GM23338 (cell line): ENCODE measurements around the gene GSG1L. TPM values are rescaled to one million over a fixed set of nuclear protein-coding genes. Genes with fewer than 3 reads are reported as not detected.

Source experiments
- ATAC-seq: fragments of 200-7000 bp; cut with Tn5 transposase; 3 replicates; pipeline ENCODE4 v1.9.1; 2020
- DNase-seq: peaks from one replicate; pipeline ENCODE4 v3.0.0-alpha.2; 2015; ENCODE audit warnings: low spot score
- H2AFZ ChIP-seq: fragments of 200-600 bp; sonication (generic); 2 replicates; pipeline ENCODE4 v1.8.0; 2016; ENCODE audit warnings: antibody characterized with exemption, mild to moderate bottlenecking, moderate library complexity
- H3F3A ChIP-seq: fragments of 200-600 bp; sonication (generic); replicated peaks from 2 replicates; pipeline ENCODE4 v1.8.0; 2017; ENCODE audit warnings: antibody characterized with exemption, mixed run types, low read depth
- H3K27ac ChIP-seq: fragments of 200-600 bp; sonication (generic); 2 replicates; pipeline ENCODE4 v1.6.1; 2016; ENCODE audit warnings: low read depth
- H3K27me3 ChIP-seq: fragments of 200-600 bp; sonication (generic); 2 replicates; pipeline ENCODE4 v1.8.0; 2016; ENCODE audit warnings: mild to moderate bottlenecking, mixed run types, moderate library complexity; ENCODE audit not compliant: insufficient read depth
- H3K36me3 ChIP-seq: fragments of 200-600 bp; sonication (generic); 2 replicates; pipeline ENCODE4 v1.8.0; 2016; ENCODE audit warnings: mild to moderate bottlenecking; ENCODE audit not compliant: insufficient read depth
- H3K4me1 ChIP-seq: fragments of 200-600 bp; sonication (generic); 2 replicates; pipeline ENCODE4 v1.8.0; 2016; ENCODE audit warnings: mild to moderate bottlenecking, moderate library complexity; ENCODE audit not compliant: insufficient read depth
- H3K4me2 ChIP-seq: fragments of 200-600 bp; sonication (generic); 2 replicates; pipeline ENCODE4 v1.7.1; 2017; ENCODE audit warnings: mixed run types
- H3K4me3 ChIP-seq: fragments of 200-600 bp; sonication (generic); 2 replicates; pipeline ENCODE4 v1.6.1; 2016; ENCODE audit warnings: mixed run types
- H3K79me2 ChIP-seq: fragments of 200-600 bp; sonication (generic); replicated peaks from 2 replicates; pipeline ENCODE4 v1.8.0; 2017; ENCODE audit warnings: mild to moderate bottlenecking; ENCODE audit not compliant: insufficient read depth
- H3K9me2 ChIP-seq: fragments of 200-600 bp; sonication (generic); 2 replicates; pipeline ENCODE4 v1.8.0; 2017; ENCODE audit not compliant: insufficient read depth
- H4K20me1 ChIP-seq: fragments of 200-600 bp; sonication (generic); replicated peaks from 2 replicates; pipeline ENCODE4 v1.8.0; 2017; ENCODE audit warnings: mild to moderate bottlenecking; ENCODE audit not compliant: insufficient read depth
- H3K27ac Mint-ChIP-seq: 2 replicates; pipeline ENCODE4 v1.8.0; 2020; ENCODE audit warnings: inconsistent platforms, mild to moderate bottlenecking, moderate library complexity, mixed read lengths
- H3K27me3 Mint-ChIP-seq: 3 replicates; pipeline ENCODE4 v1.8.0; 2022; ENCODE audit warnings: low read depth, mild to moderate bottlenecking, moderate library complexity, mixed read lengths, inconsistent platforms; ENCODE audit not compliant: insufficient read depth, poor library complexity
- H3K36me3 Mint-ChIP-seq: 3 replicates; pipeline ENCODE4 v1.8.0; 2021; ENCODE audit warnings: low read depth, mild to moderate bottlenecking, inconsistent platforms, moderate library complexity, mixed read lengths
- H3K4me1 Mint-ChIP-seq: 3 replicates; pipeline ENCODE4 v1.8.0; 2020; ENCODE audit warnings: mild to moderate bottlenecking, inconsistent platforms, mixed read lengths
- H3K4me3 Mint-ChIP-seq: 3 replicates; pipeline ENCODE4 v1.8.0; 2021; ENCODE audit warnings: moderate library complexity, mild to moderate bottlenecking, inconsistent platforms, mixed read lengths
- H3K9me3 Mint-ChIP-seq: 3 replicates; pipeline ENCODE4 v1.8.0; 2020; ENCODE audit warnings: moderate library complexity, mild to moderate bottlenecking, inconsistent platforms, mixed read lengths
- CREB1 ChIP-seq: fragments of 250-450 bp; sonication (Bioruptor Pico); IDR thresholded peaks from 2 replicates; pipeline ENCODE4 v1.5.0; 2020; ENCODE audit warnings: low read depth, mild to moderate bottlenecking, moderate library complexity
- EZH2 ChIP-seq: fragments of 200-600 bp; sonication (generic); IDR thresholded peaks from one replicate; pipeline ENCODE4 v1.8.0; 2017; ENCODE audit warnings: antibody characterized with exemption, mild to moderate bottlenecking, low read depth; ENCODE audit not compliant: unreplicated experiment
- EZH2phosphoT487 ChIP-seq: fragments of 200-600 bp; sonication (generic); IDR thresholded peaks from one replicate; pipeline ENCODE4 v1.8.1; 2018; ENCODE audit warnings: antibody characterized with exemption; ENCODE audit not compliant: unreplicated experiment
- JUNB ChIP-seq: IDR thresholded peaks from one replicate; pipeline ENCODE4 v1.6.1; 2016; ENCODE audit warnings: antibody characterized with exemption; ENCODE audit not compliant: unreplicated experiment
- NANOG ChIP-seq: IDR thresholded peaks from 2 replicates; pipeline ENCODE4 v1.6.1; 2016; ENCODE audit warnings: antibody characterized with exemption, borderline replicate concordance
- POLR2AphosphoS5 ChIP-seq: IDR thresholded peaks from 2 replicates; pipeline ENCODE4 v1.6.1; 2016; ENCODE audit warnings: antibody characterized with exemption, low read depth
- ZNF114 ChIP-seq: fragments of 250-450 bp; sonication (Bioruptor Pico); IDR thresholded peaks from 2 replicates; pipeline ENCODE4 v1.5.0; 2020; ENCODE audit warnings: mild to moderate bottlenecking, moderate library complexity
- ZNF331 ChIP-seq: fragments of 250-450 bp; sonication (Bioruptor Pico); IDR thresholded peaks from 2 replicates; pipeline ENCODE4 v1.5.0; 2020; ENCODE audit warnings: low read depth, mild to moderate bottlenecking, moderate library complexity
- ZNF462 ChIP-seq: fragments of 250-450 bp; sonication (Bioruptor Pico); IDR thresholded peaks from 2 replicates; pipeline ENCODE4 v1.5.0; 2020; ENCODE audit warnings: mild to moderate bottlenecking, moderate library complexity
- polyA plus RNA-seq: library from polyadenylated mRNA; unstranded; fragments of >200 nt; fragmentation: Nextera tagmentation; extraction: Ambion mirVana; gene quantifications from 2 replicates; pipeline ENCODE4 v1.2.1, GENCODE V29; 2016
- total RNA-seq: library from RNA; depleted of rRNA; stranded (reverse); fragments of >200 nt; shearing (Covaris generic); gene quantifications from 2 replicates; pipeline ENCODE4 v1.2.3, GENCODE V29; 2014
- TF ChIP-seq, protein P1 (sequence below), 2 experiments: fragments of 200-600 bp in 1 of 2; sonication (generic) in 1 of 2; conservative IDR thresholded peaks; 2 replicates each; pipeline versions ENCODE4 v1.5.1 to v1.6.1; 2016 to 2017; ENCODE audit warnings: antibody characterized with exemption in 2 of 2, low read depth in 2 of 2, mild to moderate bottlenecking in 2 of 2, moderate library complexity in 1 of 2

GSG1L gene
- total and polyA plus RNA-seq, 2 experiments from 2014 or later: 0.36 to 0.63 TPM

- Histone ChIP-seq H3K27me3 (no peaks in the 10 kb centered on the region), H2AFZ (peak overlapping the region; percentile 93), H3K4me2 (peak overlapping the region; percentile 57; the same call in 1 of the 2 replicates), H4K20me1 (no peaks in the 10 kb centered on the region), H3K4me3 (no peak overlapping the region), H3K79me2 (no peaks in the 10 kb centered on the region), H3K9me2 (no peaks in the 10 kb centered on the region), H3K27ac (no peak overlapping the region), H3K36me3 (no peaks in the 10 kb centered on the region), H3K4me1 (peaks cover 3% of the 10 kb centered on the region; the same call in 1 of the 2 replicates), H3F3A (no peaks in the 10 kb centered on the region)
- Mint-ChIP-seq H3K27me3 (peaks cover 13% of the 10 kb centered on the region), H3K4me3 (no peak overlapping the region; the same call in 2 of the 3 replicates), H3K36me3 (no peaks in the 10 kb centered on the region), H3K27ac (no peak overlapping the region), H3K4me1 (peaks cover 11% of the 10 kb centered on the region), H3K9me3 (no peaks in the 10 kb centered on the region; the same call in 2 of the 3 replicates)
- peak; percentile 22 for DNase-seq
- peak; percentile 30; the same call in 2 of the 3 replicates for ATAC-seq
- no peak for TF ChIP-seq JUNB
- TF ChIP-seq CREB1 (CRISPR knock-in tag): no peak
- no peak for TF ChIP-seq EZH2
- no peak for TF ChIP-seq NANOG
- TF ChIP-seq POLR2AphosphoS5: no peak
- TF ChIP-seq ZNF114: no peak
- TF ChIP-seq ZNF331 (CRISPR knock-in tag): no peak
Observed at GRCh38 chr16:27803775-27804549, 259.6 kb downstream of the GSG1L start.

DNA sequence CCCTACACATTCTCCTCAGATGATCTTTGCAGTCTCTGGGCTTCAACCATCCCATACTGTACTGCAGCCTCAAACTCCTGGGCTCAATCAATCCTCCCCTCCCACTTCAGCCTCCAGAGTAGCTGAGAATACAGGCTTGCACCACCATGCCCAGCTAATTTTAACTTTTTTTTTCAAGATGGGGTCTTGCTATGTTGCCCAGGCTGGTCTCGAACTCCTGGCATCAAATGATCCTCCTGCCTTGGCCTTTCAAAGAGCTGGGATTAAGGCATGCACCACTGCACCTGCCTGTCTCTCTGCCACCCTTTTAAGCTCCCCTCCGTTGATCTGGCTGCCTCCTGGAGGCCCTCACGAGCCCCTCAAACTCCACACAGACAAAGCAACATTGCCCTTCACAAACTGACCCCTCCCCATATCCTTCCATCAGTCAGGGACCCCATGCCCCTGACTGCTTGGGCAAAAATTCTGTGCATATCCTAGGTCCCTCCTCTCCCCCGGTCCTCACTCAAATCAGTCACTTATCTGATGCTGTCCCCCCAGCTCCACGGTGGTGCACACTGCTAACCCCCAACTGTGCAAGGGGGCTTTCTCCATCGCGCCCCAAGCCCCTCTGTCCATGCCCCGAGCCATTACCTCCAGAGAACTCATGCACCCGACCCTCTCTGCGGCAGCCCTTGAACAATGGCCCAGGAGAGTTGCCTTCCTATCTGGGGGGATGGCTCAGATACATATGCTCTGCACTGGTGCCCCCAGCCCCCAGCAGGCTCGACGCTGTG lies 260.7 kb downstream of the GSG1L start:
- H3K4me3 Mint-ChIP-seq: no peak overlapping the region
- H3K9me3 Mint-ChIP-seq: no peaks in the 10 kb centered on the region; the same call in 2 of the 3 replicates
- H3K4me1 Mint-ChIP-seq: peaks cover 11% of the 10 kb centered on the region
- no peaks in the 10 kb centered on the region for H3K9me2 ChIP-seq
- no peak overlapping the region for H2AFZ ChIP-seq
- peaks cover 9% of the 10 kb centered on the region for H3K27me3 Mint-ChIP-seq
- H3K4me1 ChIP-seq: peaks cover 3% of the 10 kb centered on the region; the same call in 1 of the 2 replicates
- H3K79me2 ChIP-seq: no peaks in the 10 kb centered on the region
- H3K4me3 ChIP-seq: no peak overlapping the region
- H3K36me3 ChIP-seq: no peaks in the 10 kb centered on the region
- H3K27me3 ChIP-seq: no peaks in the 10 kb centered on the region
- no peak overlapping the region for H3K27ac Mint-ChIP-seq
- TF ChIP-seq ZNF331 (CRISPR knock-in tag): no peak
- TF ChIP-seq EZH2: no peak
- TF ChIP-seq CREB1 (CRISPR knock-in tag): no peak
- TF ChIP-seq, protein P1, sequence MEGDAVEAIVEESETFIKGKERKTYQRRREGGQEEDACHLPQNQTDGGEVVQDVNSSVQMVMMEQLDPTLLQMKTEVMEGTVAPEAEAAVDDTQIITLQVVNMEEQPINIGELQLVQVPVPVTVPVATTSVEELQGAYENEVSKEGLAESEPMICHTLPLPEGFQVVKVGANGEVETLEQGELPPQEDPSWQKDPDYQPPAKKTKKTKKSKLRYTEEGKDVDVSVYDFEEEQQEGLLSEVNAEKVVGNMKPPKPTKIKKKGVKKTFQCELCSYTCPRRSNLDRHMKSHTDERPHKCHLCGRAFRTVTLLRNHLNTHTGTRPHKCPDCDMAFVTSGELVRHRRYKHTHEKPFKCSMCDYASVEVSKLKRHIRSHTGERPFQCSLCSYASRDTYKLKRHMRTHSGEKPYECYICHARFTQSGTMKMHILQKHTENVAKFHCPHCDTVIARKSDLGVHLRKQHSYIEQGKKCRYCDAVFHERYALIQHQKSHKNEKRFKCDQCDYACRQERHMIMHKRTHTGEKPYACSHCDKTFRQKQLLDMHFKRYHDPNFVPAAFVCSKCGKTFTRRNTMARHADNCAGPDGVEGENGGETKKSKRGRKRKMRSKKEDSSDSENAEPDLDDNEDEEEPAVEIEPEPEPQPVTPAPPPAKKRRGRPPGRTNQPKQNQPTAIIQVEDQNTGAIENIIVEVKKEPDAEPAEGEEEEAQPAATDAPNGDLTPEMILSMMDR (conservative IDR thresholded peaks at IDR 0.05; ENCODE audit: low read depth in 2 of 2): no peak
- TF ChIP-seq EZH2phosphoT487: no peak
- TF ChIP-seq ZNF114: no peak
- no peak for TF ChIP-seq JUNB
- no peak for TF ChIP-seq POLR2AphosphoS5
- TF ChIP-seq NANOG: no peak
- TF ChIP-seq ZNF462 (CRISPR knock-in tag): no peak
- no peaks in the 10 kb centered on the region for H3K36me3 Mint-ChIP-seq
- DNase-seq (no peak), ATAC-seq (no peak)
- H3K4me2 ChIP-seq: no peak overlapping the region
- no peaks in the 10 kb centered on the region for H3F3A ChIP-seq
- no peak overlapping the region for H3K27ac ChIP-seq
- no peaks in the 10 kb centered on the region for H4K20me1 ChIP-seq
